H9 (cell line): Measurements from ENCODE around the gene HOXA7. TPM values are rescaled to one million over a fixed set of nuclear protein-coding genes. Genes with fewer than 3 reads are reported as not detected.

ENCODE experiments used
- DNase-seq: peaks from one replicate; pipeline ENCODE4 v3.0.0-alpha.2; 2017
- H2AFZ ChIP-seq: one replicate; pipeline ENCODE4 v1.6.1; 2013; ENCODE audit warnings: mild to moderate bottlenecking, low read length, control low read depth, moderate library complexity
- H2AK5ac ChIP-seq: 2 replicates; pipeline ENCODE4 v1.6.1; 2013; ENCODE audit warnings: low read length, control low read depth, mixed read lengths; ENCODE audit not compliant: insufficient read length
- H2BK120ac ChIP-seq: one replicate; pipeline ENCODE4 v1.6.1; 2013; ENCODE audit warnings: low read depth, mild to moderate bottlenecking, low read length, control low read depth, inconsistent platforms; ENCODE audit not compliant: poor library complexity, severe bottlenecking
- H2BK12ac ChIP-seq: 2 replicates; pipeline ENCODE4 v1.6.1; 2013; ENCODE audit warnings: low read length, control low read depth, mixed read lengths, low read depth; ENCODE audit not compliant: insufficient read length
- H2BK15ac ChIP-seq: 2 replicates; pipeline ENCODE4 v1.6.1; 2013; ENCODE audit warnings: low read depth, low read length, control low read depth
- H2BK20ac ChIP-seq: one replicate; pipeline ENCODE4 v1.6.1; 2013; ENCODE audit warnings: low read depth, mild to moderate bottlenecking, low read length, control low read depth, inconsistent platforms; ENCODE audit not compliant: poor library complexity, severe bottlenecking
- H2BK5ac ChIP-seq: 2 replicates; pipeline ENCODE4 v1.6.1; 2013; ENCODE audit warnings: low read length, control low read depth, mixed read lengths; ENCODE audit not compliant: insufficient read length
- H3K14ac ChIP-seq: 2 replicates; pipeline ENCODE4 v1.6.1; 2013; ENCODE audit warnings: low read length, control low read depth; ENCODE audit not compliant: insufficient read depth
- H3K18ac ChIP-seq: 2 replicates; pipeline ENCODE4 v1.6.1; 2013; ENCODE audit warnings: low read depth, mild to moderate bottlenecking, mixed read lengths, low read length, control low read depth; ENCODE audit not compliant: insufficient read length
- H3K23ac ChIP-seq: 2 replicates; pipeline ENCODE4 v1.6.1; 2013; ENCODE audit warnings: low read length, control low read depth, mixed read lengths, low read depth; ENCODE audit not compliant: insufficient read length
- H3K23me2 ChIP-seq: 2 replicates; pipeline ENCODE4 v1.6.1; 2013; ENCODE audit warnings: low read depth, mild to moderate bottlenecking, mixed read lengths, low read length, control low read depth; ENCODE audit not compliant: insufficient read length, poor library complexity, severe bottlenecking
- H3K27ac ChIP-seq: 2 replicates; pipeline ENCODE4 v1.5.1; 2013; ENCODE audit warnings: low read length, control low read depth, mixed read lengths, low read depth; ENCODE audit not compliant: insufficient read length
- H3K27me3 ChIP-seq: 2 replicates; pipeline ENCODE4 v1.6.1; 2013; ENCODE audit warnings: low read length, control low read depth, inconsistent platforms; ENCODE audit not compliant: insufficient read depth
- H3K4ac ChIP-seq: 2 replicates; pipeline ENCODE4 v1.6.1; 2013; ENCODE audit warnings: low read depth, mild to moderate bottlenecking, control low read depth, inconsistent platforms, low read length, moderate library complexity
- H3K4me1 ChIP-seq: 2 replicates; pipeline ENCODE4 v1.6.1; 2013; ENCODE audit warnings: low read length, control low read depth, inconsistent platforms; ENCODE audit not compliant: insufficient read depth
- H3K4me2 ChIP-seq: 2 replicates; pipeline ENCODE4 v1.6.1; 2013; ENCODE audit warnings: low read length, control low read depth, mixed read lengths; ENCODE audit not compliant: insufficient read length, insufficient read depth
- H3K56ac ChIP-seq: 2 replicates; pipeline ENCODE4 v1.6.1; 2013; ENCODE audit warnings: low read depth, mild to moderate bottlenecking, mixed read lengths, low read length, control low read depth; ENCODE audit not compliant: insufficient read length
- H3K79me1 ChIP-seq: 2 replicates; pipeline ENCODE4 v1.6.1; 2013; ENCODE audit warnings: low read depth, mild to moderate bottlenecking, moderate library complexity, low read length, control low read depth, inconsistent platforms; ENCODE audit not compliant: insufficient read depth, poor library complexity, severe bottlenecking
- H3K79me2 ChIP-seq: 2 replicates; pipeline ENCODE4 v1.6.1; 2013; ENCODE audit warnings: low read length, control low read depth, inconsistent platforms; ENCODE audit not compliant: insufficient read depth
- H3K9ac ChIP-seq: 2 replicates; pipeline ENCODE4 v1.6.1; 2013; ENCODE audit warnings: low read length, control low read depth, mixed read lengths; ENCODE audit not compliant: insufficient read length; ENCODE audit errors: extremely low read depth
- H3K9me3 ChIP-seq: one replicate; pipeline ENCODE4 v1.6.1; 2013; ENCODE audit warnings: low read depth, low read length, inconsistent platforms; ENCODE audit not compliant: control insufficient read depth
- H3T11ph ChIP-seq: one replicate; pipeline ENCODE4 v1.6.1; 2013; ENCODE audit warnings: mild to moderate bottlenecking, low read length, control low read depth, inconsistent platforms
- H4K20me1 ChIP-seq: one replicate; pipeline ENCODE4 v1.6.1; 2013; ENCODE audit not compliant: control insufficient read depth, insufficient read length, insufficient read depth
- H4K5ac ChIP-seq: 2 replicates; pipeline ENCODE4 v1.6.1; 2013; ENCODE audit warnings: low read depth, mild to moderate bottlenecking, mixed read lengths, low read length, control low read depth; ENCODE audit not compliant: insufficient read length
- H4K8ac ChIP-seq: replicated peaks from 2 replicates; pipeline ENCODE4 v1.6.1; 2013; ENCODE audit warnings: low read length, control low read depth, mixed read lengths, low read depth; ENCODE audit not compliant: insufficient read length
- H4K91ac ChIP-seq: 2 replicates; pipeline ENCODE4 v1.6.1; 2013; ENCODE audit warnings: low read depth, mild to moderate bottlenecking, moderate library complexity, mixed read lengths, low read length, control low read depth; ENCODE audit not compliant: insufficient read length
- H3K27ac Mint-ChIP-seq, 3 experiments: 2 replicates in 2 of 3; 3 replicates in 1 of 3; pipeline ENCODE4 v1.8.0; 2020 to 2021; ENCODE audit warnings: mixed read lengths in 3 of 3, mild to moderate bottlenecking in 1 of 3, moderate library complexity in 1 of 3
- H3K27me3 Mint-ChIP-seq: 2 replicates; pipeline ENCODE4 v1.8.0; 2021; ENCODE audit warnings: low read depth, mild to moderate bottlenecking, moderate library complexity, mixed read lengths
- H3K36me3 Mint-ChIP-seq, 3 experiments: 2 replicates in 2 of 3; 3 replicates in 1 of 3; pipeline ENCODE4 v1.8.0; 2020 to 2021; ENCODE audit warnings: low read depth in 3 of 3, mixed read lengths in 3 of 3; ENCODE audit not compliant: insufficient read depth in 1 of 3
- H3K4me1 Mint-ChIP-seq, 2 experiments: 2 replicates each; pipeline ENCODE4 v1.8.0; 2020; ENCODE audit warnings: mixed read lengths in 2 of 2
- H3K4me3 Mint-ChIP-seq, 2 experiments: 2 replicates in 1 of 2; 3 replicates in 1 of 2; pipeline ENCODE4 v1.8.0; 2020 to 2021; ENCODE audit warnings: mild to moderate bottlenecking in 2 of 2, mixed read lengths in 2 of 2, moderate library complexity in 1 of 2
- H3K9me3 Mint-ChIP-seq, 2 experiments: 2 replicates in 1 of 2; 3 replicates in 1 of 2; pipeline ENCODE4 v1.8.0; 2020; ENCODE audit warnings: mild to moderate bottlenecking in 2 of 2, mixed read lengths in 2 of 2, moderate library complexity in 1 of 2
- CTCF ChIP-seq: fragments of 200-600 bp; sonication (generic); conservative IDR thresholded peaks from 3 replicates; pipeline ENCODE4 v1.8.0; 2021; ENCODE audit warnings: antibody characterized with exemption, mild to moderate bottlenecking
- WGBS: extraction: QIAGEN DNeasy Blood & Tissue Kit; methylation state at CpG from one replicate; pipeline ENCODE4 v1.1.7; 2013; ENCODE audit warnings: missing lambda C conversion rate, low lambda C conversion rate, mixed read lengths; ENCODE audit not compliant: insufficient read length; ENCODE audit errors: extremely low coverage; 5-methylcytosine and 5-hydroxymethylcytosine counted together
- total RNA-seq: library from RNA; stranded (reverse); gene quantifications from 2 replicates; pipeline ENCODE4 v1.2.1, GENCODE V29; 2021

The HOXA7 gene
- total RNA-seq, 1 experiment from 2014 or later = not detected

- H2BK120ac ChIP-seq = no peak overlapping the region
- peaks cover 97% of the 10 kb centered on the region for H3K27me3 ChIP-seq
- H3K79me1 ChIP-seq = no peaks in the 10 kb centered on the region
- no peak overlapping the region for H3K9ac ChIP-seq
- H2AK5ac ChIP-seq = no peak overlapping the region
- H3K23me2 ChIP-seq = no peaks in the 10 kb centered on the region
- H4K91ac ChIP-seq = no peak overlapping the region
- Mint-ChIP-seq H3K27ac (no peak overlapping the region; a peak in 1 of 7 replicates), H3K36me3 (peaks cover 0 to 6% (median 0%) of the 10 kb centered on the region in 3 experiments; a peak in 3 of 7 replicates), H3K9me3 (peaks cover 13 to 19% of the 10 kb centered on the region in 2 experiments), H3K27me3 (peaks cover 98% of the 10 kb centered on the region), H3K4me1 (peaks cover 3 to 11% of the 10 kb centered on the region in 2 experiments; a peak in 3 of 4 replicates), H3K4me3 (no peak overlapping the region)
- H2BK5ac ChIP-seq = no peak overlapping the region
- no peak overlapping the region for H3K4ac ChIP-seq
- H2BK20ac ChIP-seq = no peak overlapping the region
- no peak overlapping the region for H3K23ac ChIP-seq
- H3K18ac ChIP-seq = no peak overlapping the region
- H3K79me2 ChIP-seq = no peaks in the 10 kb centered on the region
- no peak overlapping the region for H3K14ac ChIP-seq
- no CpG with 5 or more reads among the region's 35 CpGs for WGBS
- no peak overlapping the region for H3T11ph ChIP-seq
- H3K56ac ChIP-seq = no peak overlapping the region
- no peak overlapping the region for H3K27ac ChIP-seq
- H4K20me1 ChIP-seq = no peaks in the 10 kb centered on the region
- H2BK15ac ChIP-seq = no peak overlapping the region
- no peak overlapping the region for H4K5ac ChIP-seq
- H3K4me1 ChIP-seq = no peaks in the 10 kb centered on the region
- no peaks in the 10 kb centered on the region for H3K9me3 ChIP-seq
- no peak overlapping the region for H3K4me2 ChIP-seq
- no peak for TF ChIP-seq CTCF
- DNase-seq = peak; percentile 28
- H4K8ac ChIP-seq = no peak overlapping the region
- H2BK12ac ChIP-seq = no peak overlapping the region
- no peak overlapping the region for H2AFZ ChIP-seq
These were observed 2.2 kb upstream of the HOXA7 start for GRCh38 chr7:27158436-27159265.
